Measurements from ENCODE around the gene DNAJC7.
"Not testable (repeated sequence)": the region's sequence is repeated elsewhere in the genome, so short reads cannot be mapped to it uniquely, and the experiment has no call there.

DNAJC7 gene

DNA sequence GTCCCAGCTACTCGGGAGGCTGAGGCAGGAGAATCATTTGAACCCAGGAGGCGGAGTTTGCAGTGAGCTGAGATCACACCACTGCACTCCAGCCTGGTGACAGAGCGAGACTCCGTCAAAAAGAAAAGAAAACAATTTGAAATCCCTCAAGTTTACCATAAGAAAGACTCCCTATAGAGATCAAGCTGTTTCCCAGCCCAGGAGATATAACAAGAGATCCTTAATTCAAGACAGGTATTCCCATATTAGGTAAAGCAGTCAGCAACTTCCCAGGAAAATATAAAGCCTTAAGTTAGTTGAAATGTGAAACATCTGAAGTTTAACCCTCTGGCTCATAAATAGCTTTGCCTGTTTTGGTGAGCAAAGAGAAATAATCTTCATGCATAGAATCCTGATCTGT is 4.9 kb downstream of the DNAJC7 start:
- DNase-seq (ENCODE audit: low read depth) = not testable (repeated sequence)

DNA sequence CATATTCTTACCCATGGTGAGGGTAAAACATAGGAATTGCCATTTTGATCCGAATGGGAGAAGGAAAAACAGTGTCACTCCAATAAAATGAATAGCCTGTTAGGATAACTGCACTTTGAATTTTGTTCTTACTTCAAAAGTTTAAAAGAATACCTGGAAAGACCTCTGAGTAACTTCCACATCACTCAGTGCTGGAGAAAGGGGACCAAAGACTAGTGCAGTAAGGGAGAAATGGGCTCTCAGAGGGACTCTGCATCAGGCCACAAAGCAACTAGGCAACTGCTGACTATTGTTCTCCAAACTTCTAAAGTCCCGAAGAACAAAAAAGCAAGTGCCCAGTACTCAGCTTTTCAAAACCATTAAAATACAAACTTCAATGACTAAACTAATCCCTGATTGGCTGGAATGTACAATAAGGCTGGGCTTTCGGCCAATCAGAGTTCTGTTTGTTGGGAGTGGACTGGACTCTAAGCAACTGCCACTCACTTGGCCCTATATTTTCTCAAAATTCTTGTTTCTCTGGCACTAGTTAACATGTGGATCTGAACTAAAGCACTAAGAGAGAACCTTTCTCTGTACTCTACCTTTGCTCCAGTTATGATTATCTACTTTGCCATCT is 6.2 kb downstream of the DNAJC7 start:
- DNase-seq (ENCODE audit: low read depth) = no peak

DNA sequence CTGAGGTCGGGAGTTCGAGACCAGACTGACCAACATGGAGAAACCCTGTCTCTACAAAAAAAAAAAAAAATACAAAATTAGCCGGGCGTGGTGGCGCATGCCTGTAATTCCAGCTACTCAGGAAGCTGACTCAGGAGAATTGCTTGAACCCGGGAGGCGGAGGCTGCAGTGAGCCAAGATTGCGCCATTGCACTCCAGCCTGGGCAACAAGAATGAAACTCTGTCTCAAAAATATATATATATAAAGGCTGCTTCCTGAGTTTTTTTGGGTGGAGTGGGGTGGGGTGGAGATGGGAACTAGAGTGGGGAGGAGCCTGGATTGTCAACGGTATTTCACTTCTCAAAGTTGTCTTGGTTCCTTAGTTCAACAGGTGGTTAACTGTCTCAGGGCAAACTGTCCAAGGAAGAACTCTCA is 7.0 kb downstream of the DNAJC7 start:
- DNase-seq (ENCODE audit: low read depth) = not testable (repeated sequence)

DNA sequence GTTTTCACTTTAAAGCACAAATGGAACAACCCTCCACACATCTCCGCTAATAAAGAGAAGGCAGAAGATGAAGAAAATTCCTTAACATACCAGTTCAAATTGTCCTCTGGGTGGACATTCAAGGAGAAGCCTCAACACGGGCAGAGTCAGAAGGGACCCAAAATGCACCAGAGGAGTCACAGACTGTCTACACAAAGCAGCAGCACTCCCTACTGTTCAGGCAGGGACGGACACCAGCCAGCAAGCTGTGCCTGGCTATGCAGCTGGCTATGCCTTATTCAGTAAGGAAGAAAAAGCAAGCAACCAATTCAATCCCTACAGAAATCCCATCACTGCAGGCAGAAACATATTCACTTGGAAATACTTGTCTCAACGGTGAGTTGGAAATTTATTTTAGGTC is 8.1 kb downstream of the DNAJC7 start:
- DNase-seq (ENCODE audit: low read depth) = no peak

DNA sequence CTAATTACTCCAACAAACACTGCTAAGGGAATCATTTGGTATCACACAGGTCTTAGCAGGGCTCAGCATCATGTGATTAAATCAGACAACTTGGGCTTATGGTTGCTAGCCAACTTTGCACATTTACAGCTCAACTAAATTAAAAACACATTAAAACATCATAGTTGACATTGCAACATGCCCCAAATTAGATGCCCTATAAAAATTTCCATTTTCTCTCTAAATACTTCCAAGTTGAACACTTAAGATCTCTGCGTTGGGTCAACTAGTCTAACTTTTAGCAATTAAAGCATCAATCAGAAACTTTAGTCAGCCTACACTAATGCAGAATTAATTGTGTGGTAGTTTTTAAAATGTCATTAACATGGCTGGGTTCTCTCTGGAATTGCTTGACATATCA is 12.1 kb downstream of the DNAJC7 start:
- no peak for DNase-seq (ENCODE audit: low read depth)

DNA sequence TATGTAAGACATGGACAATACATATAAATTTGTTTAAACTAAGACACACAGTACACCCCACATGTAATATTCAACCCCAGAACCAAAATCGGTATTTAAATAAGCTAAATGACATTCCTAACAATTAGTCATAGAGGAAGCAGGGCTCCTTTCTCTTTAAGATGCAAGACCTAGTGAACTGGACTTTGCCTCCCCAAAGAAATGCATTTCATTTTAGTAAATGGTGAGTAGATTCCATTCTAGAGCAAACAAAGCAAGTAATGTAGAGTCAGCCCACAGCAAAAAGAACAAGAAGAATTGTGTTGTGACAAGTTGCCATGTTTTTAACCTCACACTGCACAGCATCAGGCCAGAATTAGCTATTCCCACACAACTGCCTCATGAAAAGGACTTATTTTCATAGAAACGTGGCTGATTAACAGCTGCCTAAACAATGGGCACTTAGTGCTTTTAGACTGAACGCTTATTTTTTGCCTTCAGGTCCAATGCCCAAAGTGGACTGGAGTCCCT is 14.4 kb downstream of the DNAJC7 start:
- DNase-seq (ENCODE audit: low read depth) = no peak

DNA sequence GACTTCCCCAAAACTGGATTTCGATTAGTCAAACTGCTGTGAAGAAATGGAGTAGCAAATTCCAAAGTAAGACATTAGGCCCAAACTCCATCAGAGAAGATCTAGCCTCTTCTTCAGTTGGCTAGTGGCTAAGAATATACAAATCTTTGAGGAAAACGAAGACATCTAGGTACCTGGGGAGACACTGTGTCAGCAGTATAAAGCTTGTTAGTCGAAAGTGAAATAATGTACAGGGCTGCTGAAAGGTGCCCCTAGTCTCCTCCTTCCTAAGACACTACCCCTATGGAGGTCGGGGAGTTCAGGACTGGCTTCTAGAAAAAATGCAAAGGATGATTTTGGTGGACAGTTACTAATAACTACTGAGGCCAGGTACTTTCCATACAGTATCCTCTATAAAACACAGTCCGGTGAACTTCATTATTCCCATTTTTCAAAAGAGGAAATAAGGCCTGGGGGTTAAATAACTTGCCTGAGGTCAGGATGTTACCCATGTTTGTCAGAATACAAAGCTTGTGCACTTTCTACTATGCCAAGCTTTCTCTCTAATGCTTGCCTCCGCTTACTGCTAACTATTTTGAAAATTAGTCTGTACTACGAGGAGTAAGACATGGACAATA is 15.0 kb downstream of the DNAJC7 start:
- DNase-seq (ENCODE audit: low read depth) = no peak

DNA sequence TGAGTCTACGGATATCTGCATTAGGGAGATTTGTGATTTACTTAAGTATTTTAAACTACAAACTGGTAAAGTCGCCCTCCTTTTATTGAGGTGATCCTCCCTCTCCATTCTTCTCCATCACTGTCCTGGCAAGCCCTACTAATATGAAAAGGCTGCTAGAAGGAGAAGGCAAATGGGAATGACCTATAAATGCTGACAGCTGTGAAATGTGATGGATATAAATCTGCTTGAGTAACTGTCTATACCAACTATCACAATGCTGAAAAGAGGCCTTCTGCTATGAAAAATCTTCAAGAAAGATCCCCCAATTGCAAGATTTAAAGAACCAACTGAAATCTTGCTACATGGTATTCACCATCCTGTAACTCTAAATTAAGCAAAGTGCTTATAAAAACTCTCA is 15.5 kb downstream of the DNAJC7 start:
- no peak for DNase-seq (ENCODE audit: low read depth)

DNA sequence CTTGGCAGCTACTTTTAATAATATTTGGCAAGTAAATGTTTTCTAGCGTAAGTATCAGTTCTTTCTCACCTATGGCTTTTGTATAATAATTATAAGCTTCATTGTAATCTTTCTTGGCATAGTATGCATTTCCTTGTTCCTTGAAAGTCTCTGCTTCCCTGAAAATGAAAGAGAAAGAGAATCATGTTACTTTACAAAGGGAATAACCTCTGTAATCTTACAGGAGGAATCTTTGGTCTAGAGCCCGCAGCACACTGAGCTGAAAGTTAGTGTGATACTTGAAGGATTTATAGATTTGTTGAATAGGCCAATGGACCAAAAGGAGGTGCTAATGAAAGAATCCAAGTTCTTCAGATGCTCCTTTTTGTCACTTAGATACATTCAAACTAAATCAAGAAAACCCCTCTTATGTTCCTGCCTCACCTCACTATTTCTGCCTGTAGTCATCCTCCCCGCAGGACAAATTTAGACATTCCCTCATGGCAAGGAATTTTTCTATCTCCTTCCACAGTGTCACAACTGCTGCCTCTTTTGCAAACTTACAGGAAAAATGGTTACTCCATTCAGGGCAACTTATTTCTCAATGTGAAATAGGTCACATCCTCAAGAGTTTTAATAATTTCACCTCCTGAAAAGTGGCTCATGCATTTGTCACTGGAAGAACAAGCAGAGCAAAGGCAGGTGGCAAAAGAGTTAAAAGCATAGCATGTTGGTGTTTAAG is 16.7 kb downstream of the DNAJC7 start:
- DNase-seq (ENCODE audit: low read depth) = no peak

DNA sequence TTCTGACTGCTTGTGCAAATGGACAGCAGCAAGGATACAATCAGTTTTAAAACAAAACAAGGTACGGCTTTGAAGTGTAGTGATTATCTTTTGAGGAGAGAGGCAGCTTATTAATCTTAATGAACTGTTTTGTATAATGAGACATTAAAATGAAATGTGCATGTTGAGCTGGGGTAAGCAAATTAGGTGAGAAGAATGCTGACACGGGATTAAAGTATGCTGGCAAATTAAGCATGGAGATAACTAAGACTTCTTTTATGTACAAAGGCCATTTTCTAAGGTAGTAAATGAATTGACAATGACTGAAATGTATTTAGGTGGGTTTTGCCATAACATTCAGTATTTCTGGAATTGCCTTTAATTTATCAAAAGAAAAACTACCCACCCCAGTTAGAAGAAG is 18.7 kb downstream of the DNAJC7 start:
- no peak for DNase-seq (ENCODE audit: low read depth)

DNA sequence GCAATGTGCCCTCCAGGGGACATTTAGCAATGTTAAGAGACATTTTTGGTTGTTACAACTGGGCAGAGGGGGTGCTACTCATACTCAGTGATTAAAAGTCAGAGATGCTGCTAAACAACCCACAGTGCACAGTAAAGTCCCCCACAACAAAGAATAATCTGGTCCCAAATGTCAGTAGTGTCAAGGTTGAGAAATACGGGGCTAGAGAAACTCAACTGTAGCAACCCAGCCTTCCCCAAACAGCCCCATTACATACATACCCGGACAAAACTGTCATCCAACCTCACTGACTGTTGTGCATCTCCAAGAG is 20.4 kb downstream of the DNAJC7 start:
- no peak for DNase-seq (ENCODE audit: low read depth)

DNA sequence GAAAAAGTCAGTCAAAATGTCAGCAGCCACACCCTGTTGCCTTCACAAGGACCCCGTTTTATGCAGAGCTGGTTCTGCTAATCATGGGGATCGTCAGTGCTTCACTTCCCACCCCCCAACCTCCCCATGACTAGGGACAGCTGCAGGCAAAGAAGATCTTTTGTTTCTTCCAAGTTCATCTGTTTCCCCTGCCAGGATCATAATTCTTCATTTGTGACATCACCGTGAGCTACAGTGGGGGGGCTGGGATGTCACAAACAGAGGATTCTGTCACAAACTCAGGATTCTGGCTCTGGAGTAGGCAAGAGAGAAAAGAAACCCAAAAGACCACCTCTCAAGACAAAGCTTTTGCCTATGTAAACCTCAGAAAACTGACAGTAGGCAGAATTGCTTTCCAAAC is 24.7 kb downstream of the DNAJC7 start:
- no peak for DNase-seq (ENCODE audit: low read depth)

DNA sequence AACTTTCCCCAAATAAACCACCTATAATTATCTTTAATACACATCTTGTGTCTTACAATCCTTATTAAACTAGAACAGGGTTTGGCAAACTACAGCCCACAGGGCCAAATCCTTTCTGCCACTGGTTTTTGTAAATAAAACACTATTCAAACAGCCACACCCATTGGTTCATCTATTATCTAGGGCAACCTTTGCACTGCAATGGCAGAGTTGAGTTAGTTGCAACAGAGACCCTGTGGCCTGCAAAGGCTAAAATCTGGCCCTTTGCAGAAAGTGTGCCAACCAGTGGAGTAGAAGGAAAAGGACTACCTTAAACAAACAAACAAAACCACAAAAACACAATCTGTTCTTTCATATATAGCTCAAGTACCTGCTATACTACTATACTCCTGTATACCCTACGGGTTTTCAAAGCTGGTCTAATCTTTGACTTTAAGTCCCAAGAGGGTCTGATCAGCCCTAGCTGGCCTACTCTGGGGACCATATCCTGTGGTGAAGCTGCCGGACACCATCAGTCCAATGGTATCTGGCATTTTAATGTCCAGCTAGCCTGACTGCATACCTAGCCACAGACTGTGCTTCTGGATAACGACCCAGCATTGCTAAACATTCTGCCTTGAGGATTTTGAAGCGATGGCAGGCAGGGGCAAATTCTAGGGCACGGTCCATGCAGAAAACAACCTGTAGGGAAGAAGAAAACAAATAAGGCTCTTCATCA is 27.4 kb downstream of the DNAJC7 start:
- DNase-seq (ENCODE audit: low read depth) = no peak

DNA sequence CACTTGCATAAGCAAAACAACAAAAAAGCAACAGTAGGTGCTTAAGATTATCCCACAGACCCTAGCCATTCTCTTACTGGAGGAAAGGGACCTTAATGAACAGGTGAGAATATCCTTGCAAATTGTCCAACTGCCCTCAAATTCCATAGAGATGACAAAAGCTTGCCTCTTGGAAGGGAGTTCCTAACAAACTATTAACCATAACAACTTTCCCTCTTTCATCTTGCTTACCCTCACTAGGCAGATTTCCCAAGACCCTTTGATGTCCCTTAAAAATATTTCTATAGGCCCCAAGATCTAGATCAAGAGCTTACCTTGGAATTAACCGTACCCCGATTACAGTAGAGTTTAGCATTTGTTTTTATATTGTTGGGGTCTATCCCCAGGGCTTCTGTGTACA is 28.8 kb downstream of the DNAJC7 start:
- DNase-seq (ENCODE audit: low read depth) = no peak

DNA sequence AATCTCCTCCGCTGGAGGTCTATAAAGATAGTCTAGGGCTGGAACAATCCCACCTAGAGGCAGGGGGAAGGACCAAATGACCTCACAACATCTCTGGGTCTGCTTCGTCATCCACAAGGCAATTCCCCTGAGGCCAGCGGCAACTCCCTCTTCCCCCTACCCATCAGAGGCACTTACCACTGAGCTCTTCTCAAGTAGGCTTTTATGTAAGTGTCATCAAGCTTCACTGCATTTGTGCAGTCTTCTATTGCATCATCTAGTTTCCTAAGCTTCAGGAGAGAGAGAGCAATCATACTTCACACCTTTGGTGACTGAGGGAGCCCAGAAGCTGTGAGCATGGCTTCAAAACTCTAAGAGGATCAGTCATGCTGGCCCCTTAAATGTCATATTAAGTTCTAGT is 29.6 kb downstream of the DNAJC7 start:
- DNase-seq (ENCODE audit: low read depth) = no peak

DNA sequence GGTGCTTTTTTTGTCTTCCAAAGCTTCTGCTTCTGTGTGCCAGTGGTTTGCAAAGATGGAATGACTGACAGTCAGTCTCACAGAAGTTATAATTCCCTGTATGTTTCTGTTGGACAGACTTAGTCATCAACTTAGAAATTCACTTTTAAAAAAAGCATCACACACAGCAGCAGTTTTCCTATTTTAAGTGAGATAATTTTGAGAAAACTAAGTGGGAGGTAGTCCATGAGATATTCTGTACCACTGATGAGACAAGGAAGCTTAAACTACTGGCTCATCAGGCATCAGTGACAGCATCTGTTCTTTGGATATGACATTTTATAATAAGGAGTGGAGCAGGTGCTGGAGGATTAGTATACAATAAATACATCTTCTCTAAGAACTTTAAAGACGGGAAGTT is 30.6 kb downstream of the DNAJC7 start:
- DNase-seq (ENCODE audit: low read depth) = no peak

DNA sequence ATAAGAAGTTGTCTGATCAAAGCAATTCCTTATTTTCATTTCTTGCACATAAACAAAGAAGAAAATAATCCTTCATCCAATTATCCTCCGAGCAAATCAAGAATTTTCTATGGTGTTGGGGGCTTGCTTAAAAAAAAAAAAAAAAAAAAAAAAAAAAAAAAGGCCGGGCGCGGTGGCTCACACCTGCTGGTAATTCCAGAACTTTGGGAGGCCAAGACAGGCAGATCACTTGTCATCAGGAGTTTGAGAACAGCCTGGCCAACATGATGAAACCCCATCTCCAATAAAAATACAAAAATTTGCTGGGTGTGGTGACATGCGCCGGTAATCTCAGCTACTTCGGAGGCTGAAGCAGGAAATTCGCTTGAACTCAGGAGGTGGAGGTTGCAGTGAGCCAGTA is 31.3 kb downstream of the DNAJC7 start:
- DNase-seq (ENCODE audit: low read depth) = no peak

DNA sequence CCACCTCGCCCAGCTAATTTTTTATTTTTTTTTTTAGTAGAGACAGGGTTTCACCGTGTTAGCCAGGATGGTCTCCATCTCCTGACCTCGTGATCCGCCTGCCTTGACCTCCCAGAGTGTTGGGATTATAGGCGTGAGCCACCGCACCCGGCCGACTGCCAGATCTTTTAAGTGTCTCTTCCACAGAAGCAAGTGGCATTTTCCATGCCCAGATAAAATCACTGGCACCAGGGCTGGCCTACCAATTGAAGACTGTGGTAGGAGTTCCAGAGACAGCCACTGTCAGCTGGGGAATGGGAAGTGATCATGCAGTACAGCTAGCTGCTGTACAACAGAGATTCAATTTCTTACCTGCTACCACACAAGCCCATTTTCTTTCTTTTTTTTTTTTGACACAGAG is 32.8 kb downstream of the DNAJC7 start:
- DNase-seq (ENCODE audit: low read depth) = no peak

DNA sequence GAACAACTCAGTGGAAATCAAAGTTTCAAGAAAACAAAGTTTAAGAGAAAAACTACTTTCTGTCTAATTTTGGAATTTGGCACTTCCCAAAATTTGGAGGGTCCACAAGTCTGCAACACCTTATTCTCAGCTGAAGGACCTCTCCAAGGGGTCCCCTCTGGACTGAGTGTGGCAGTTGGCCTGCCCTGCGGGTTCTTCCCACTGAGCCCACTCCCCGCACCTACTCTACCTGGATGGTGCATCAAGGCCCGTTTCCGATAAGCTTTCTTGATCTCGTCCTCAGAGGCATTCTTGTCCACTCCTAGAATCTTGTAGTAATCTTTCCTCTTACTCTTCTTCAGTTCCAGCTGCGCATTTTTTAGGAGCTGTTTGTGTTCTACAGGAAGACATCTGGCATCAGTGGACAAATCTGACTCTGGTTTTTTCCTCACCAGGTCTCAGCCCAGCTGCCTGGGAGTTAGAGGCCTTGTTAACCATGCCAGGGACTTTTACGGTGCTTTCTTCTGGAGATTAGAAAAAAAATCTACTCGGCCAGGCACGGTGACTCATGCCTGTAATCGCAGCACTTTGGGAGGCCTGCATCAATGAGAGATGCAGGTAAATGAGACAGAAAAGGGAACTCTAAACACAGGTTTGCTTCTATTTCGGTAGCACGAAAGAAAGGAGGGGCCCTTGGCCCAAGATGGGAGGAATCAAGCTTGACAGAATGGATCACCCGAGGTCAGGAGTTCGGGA is 35.0 kb downstream of the DNAJC7 start:
- DNase-seq (ENCODE audit: low read depth) = no peak

DNA sequence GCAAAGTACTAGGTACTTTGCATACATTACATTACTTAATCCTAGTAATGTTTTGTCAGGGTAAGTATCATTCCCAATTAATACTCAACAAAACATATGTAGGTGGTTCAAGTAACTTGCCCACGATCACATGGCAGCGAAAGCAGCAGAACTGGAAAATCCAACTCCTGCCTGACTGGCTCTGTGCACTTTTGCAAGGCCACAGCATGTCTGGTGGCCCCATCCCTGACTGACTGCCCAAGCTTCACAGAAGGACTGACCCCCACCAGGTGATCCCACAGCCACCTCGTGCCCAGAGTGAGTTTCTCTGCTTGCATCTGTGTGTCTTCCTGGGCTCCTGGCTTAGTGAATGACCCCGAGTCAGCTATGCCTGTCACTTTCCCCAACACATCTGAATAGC is 39.2 kb downstream of the DNAJC7 start:
- DNase-seq (ENCODE audit: low read depth) = no peak

DNA sequence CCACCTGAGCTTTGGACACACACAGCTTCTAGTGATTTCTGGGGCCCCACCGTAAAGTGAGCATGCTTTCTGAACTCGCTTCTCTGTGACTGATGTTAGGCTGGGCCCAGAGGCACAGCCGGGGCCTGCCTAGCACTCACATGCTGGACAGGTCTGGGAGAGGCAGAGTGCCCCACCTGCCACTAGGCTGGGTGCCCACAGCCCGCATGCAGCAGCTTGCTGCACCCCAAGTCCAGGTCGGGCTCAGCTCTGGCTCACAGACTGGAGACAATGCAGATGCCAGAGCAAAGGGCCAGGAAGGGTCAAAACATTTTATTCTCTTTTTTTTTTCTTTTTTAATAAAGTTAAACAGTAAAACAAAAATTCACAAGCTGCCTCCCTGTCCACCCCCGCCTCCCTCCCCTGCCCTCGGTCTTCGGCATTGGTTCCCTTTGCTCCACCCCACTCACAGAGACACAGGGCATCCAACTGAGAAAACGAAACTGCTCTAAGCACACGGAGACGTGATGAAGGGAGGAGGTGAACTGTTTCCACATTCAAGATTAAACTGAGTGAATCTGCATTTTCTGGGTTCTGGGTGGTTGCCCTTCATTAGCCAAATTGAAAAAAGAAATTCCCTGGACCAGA is 41.0 kb downstream of the DNAJC7 start:
- no peak for DNase-seq (ENCODE audit: low read depth)
